ENCODE results near the gene SPINDOC. TPM values are rescaled to one million over a fixed set of nuclear protein-coding genes. Genes with fewer than 3 reads are reported as not detected.

SPINDOC gene
- polyA plus RNA-seq, 1 experiment: 24.4 TPM

DNA sequence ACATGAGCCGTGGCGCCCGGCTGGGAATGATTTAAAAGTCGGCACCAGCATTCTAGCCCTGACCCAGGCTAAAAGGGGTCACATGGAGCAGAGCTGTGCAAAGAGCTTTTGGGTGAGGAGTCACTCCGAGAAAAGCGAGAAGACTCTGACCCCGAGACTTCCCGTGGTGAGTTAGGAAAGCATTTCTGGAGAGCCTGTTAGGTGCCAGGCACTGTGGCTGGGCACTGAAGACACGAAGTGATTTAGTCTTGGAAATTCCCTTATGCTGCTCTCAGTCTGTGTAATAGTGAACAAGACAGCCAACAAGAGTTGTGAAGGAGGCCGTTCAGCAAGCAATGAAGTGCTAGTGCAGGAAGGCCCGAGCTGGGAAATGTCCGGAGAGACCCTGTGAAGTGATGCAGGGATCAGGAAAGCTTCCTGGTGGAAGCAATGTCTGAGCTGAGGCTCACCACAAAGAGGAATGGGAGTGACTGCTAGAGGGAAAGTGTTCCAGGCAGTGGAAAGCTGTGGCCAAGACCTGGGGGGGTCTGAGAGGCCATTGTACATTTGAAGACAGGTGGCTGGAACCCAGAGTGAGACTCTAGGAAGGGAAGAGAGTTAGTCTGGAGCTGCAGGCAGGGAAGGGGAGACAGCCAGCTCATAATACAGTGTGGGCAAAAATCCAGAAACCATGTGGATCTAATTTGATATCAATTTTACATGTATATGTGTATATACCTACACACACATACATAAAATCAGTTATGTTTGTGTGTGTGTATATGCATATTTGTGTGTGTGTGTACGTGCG lies 57.3 kb downstream of the SPINDOC start:
- Histone ChIP-seq H3K4me3 (ENCODE audit: low read depth, low read length) (no peak overlapping the region), H3K36me3 (ENCODE audit: control insufficient read depth, insufficient read depth, low read length) (peaks cover 1% of the 10 kb centered on the region; the same call in 1 of the 2 replicates), H3K27me3 (ENCODE audit: control insufficient read depth, insufficient read depth, low read length) (no peaks in the 10 kb centered on the region)
- CTCF ChIA-PET: interaction anchor here (0.6 to 1.2 kb wide), 2 partner anchors 40 to 185 kb away, joined by 3 read pairs; no protein-coding TSS in a partner anchor
- TF ChIP-seq, protein P1, sequence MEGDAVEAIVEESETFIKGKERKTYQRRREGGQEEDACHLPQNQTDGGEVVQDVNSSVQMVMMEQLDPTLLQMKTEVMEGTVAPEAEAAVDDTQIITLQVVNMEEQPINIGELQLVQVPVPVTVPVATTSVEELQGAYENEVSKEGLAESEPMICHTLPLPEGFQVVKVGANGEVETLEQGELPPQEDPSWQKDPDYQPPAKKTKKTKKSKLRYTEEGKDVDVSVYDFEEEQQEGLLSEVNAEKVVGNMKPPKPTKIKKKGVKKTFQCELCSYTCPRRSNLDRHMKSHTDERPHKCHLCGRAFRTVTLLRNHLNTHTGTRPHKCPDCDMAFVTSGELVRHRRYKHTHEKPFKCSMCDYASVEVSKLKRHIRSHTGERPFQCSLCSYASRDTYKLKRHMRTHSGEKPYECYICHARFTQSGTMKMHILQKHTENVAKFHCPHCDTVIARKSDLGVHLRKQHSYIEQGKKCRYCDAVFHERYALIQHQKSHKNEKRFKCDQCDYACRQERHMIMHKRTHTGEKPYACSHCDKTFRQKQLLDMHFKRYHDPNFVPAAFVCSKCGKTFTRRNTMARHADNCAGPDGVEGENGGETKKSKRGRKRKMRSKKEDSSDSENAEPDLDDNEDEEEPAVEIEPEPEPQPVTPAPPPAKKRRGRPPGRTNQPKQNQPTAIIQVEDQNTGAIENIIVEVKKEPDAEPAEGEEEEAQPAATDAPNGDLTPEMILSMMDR (IDR thresholded peaks at IDR 0.05; ENCODE audit: insufficient read depth, low read depth, low read length): no peak
- POLR2A ChIA-PET: interaction anchor here (0.7 kb wide), 1 partner anchor 32 kb away, joined by 9 read pairs; no protein-coding TSS in a partner anchor
- DNase-seq (ENCODE audit: low read depth): no peak

DNA sequence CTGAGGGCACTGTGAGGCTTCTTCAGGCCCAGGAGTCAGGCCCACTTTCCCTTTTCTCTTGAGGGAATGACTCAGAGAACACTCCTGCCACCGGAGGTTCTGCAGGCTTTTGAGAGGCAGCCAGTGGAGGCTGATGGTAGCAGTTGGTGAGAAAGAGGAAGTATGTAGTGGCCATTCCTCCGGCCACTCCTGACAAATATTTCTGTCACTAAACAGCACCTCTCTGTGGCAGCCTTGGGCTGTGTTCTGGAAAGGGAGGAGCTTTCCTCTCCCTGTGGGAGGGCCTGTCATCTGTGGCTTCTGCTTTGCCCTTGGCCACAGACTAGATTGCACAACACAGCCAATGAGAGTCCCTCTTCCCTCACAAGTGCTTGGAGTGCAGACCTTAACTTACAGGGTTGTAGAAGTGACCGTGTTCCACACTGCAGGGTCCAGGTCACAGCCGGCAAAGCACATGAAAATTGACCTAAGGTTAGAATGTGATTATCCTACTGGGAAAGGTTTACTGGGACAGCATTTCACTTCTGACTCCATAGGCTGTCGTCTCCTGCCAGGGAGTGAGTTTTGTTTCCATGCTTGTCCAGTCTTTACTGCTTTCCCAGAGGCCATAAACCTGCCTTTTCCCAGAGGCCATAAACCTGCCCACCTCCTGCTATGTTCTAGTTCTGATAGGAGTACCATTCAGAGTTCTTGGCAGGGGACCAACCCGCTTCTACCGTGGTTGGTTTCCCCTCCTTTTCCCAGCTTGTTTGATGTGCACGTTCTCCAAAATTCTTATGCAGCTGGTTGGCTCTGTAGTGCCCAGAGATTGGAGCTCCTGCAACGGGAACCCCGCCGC lies 58.9 kb downstream of the SPINDOC start:
- no peak overlapping the region for H3K4me3 ChIP-seq (ENCODE audit: low read depth, low read length)
- peaks cover 1% of the 10 kb centered on the region; the same call in 1 of the 2 replicates for H3K36me3 ChIP-seq (ENCODE audit: control insufficient read depth, insufficient read depth, low read length)
- ChIA-PET POLR2A (interaction anchor here (0.7 kb wide), 1 partner anchor 71 kb away, joined by 3 read pairs; no protein-coding TSS in a partner anchor), CTCF (interaction anchor here (0.6 to 2.4 kb wide), 11 partner anchors 10 to 105 kb away, joined by 3 to 10 read pairs (median 4); partner anchors contain the start of gene MARK2)
- TF ChIP-seq, protein P1 (IDR thresholded peaks at IDR 0.05; ENCODE audit: insufficient read depth, low read depth, low read length): peak; percentile 40
- DNase-seq (ENCODE audit: low read depth): peak; percentile 92
- H3K27me3 ChIP-seq (ENCODE audit: control insufficient read depth, insufficient read depth, low read length): no peaks in the 10 kb centered on the region

DNA sequence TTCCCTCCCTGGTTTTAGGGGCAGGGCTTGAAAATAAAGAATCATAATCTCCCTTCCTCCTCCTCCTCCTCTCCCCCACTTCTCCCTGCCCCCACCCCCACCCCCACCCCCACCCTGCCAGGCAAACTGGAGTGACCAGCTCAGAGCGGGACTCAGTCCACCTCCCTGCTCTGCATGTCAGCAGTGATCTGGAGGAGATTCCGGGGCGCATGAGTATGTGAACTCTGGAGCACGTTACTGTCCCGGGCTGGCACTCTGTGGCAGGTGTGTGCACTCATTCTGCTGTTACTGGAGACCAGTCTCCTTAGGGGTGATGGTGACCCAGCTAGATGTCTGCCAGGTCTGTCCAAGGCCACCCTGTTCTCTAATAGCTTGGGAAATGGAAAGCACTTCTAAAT lies 59.5 kb downstream of the SPINDOC start:
- ChIA-PET CTCF (interaction anchor here (0.9 to 2.4 kb wide), 9 partner anchors 10 to 43 kb away, joined by 3 to 10 read pairs (median 4); partner anchors contain the start of gene MARK2), POLR2A (interaction anchor here (0.7 kb wide), 1 partner anchor 70 kb away, joined by 3 read pairs; no protein-coding TSS in a partner anchor)

DNA sequence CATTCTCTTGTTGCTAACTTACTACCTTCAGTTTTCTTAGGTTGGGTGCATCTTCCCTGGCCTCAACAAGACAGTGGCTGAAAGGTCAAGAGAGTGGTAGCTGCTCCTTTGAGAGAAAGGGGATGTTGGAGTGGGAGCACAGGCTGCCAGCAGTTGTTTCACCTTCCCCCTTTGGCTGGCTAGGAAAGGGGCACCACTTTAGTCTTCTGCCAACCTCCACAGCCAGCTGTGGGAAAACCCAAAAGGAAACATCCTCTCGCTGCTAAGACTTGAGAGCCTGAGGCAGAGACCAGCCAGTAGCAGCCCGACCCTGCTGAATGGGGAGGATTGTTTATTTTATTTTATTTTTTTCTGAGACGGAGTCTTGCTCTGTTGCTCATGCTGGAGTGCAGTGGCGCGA lies 60.1 kb downstream of the SPINDOC start:
- no peak overlapping the region for H3K4me3 ChIP-seq (ENCODE audit: low read depth, low read length)
- POLR2A ChIA-PET: no interaction called here
- no peaks in the 10 kb centered on the region for H3K27me3 ChIP-seq (ENCODE audit: control insufficient read depth, insufficient read depth, low read length)
- TF ChIP-seq, protein P1 (IDR thresholded peaks at IDR 0.05; ENCODE audit: insufficient read depth, low read depth, low read length): no peak
- H3K36me3 ChIP-seq (ENCODE audit: control insufficient read depth, insufficient read depth, low read length): peaks cover 1% of the 10 kb centered on the region; the same call in 1 of the 2 replicates
- DNase-seq (ENCODE audit: low read depth): no peak
- CTCF ChIA-PET: interaction anchor here (1.3 to 2.4 kb wide), 5 partner anchors 19 to 43 kb away, joined by 3 to 10 read pairs (median 5); partner anchors contain the start of gene MARK2

More for the DNA sequence above, 59.5 kb downstream of the SPINDOC start:
- TF ChIP-seq, protein P1 (IDR thresholded peaks at IDR 0.05; ENCODE audit: insufficient read depth, low read depth, low read length): no peak
- no peak overlapping the region for H3K4me3 ChIP-seq (ENCODE audit: low read depth, low read length)
- DNase-seq (ENCODE audit: low read depth): no peak
- no peaks in the 10 kb centered on the region for H3K27me3 ChIP-seq (ENCODE audit: control insufficient read depth, insufficient read depth, low read length)
- peaks cover 1% of the 10 kb centered on the region; the same call in 1 of the 2 replicates for H3K36me3 ChIP-seq (ENCODE audit: control insufficient read depth, insufficient read depth, low read length)
